HG03378 (cell line): ENCODE data around the gene CAMTA1.
"Not testable (repeated sequence)": the region's sequence is repeated elsewhere in the genome, so short reads cannot be mapped to it uniquely, and the experiment has no call there.

Source experiments
- ATAC-seq: cut with Tn5 transposase; IDR thresholded peaks from one replicate; pipeline ENCODE4 v1.9.1; 2021; ENCODE audit warnings: mild to moderate bottlenecking, moderate library complexity; ENCODE audit not compliant: unreplicated experiment

CAMTA1 gene, protein sequence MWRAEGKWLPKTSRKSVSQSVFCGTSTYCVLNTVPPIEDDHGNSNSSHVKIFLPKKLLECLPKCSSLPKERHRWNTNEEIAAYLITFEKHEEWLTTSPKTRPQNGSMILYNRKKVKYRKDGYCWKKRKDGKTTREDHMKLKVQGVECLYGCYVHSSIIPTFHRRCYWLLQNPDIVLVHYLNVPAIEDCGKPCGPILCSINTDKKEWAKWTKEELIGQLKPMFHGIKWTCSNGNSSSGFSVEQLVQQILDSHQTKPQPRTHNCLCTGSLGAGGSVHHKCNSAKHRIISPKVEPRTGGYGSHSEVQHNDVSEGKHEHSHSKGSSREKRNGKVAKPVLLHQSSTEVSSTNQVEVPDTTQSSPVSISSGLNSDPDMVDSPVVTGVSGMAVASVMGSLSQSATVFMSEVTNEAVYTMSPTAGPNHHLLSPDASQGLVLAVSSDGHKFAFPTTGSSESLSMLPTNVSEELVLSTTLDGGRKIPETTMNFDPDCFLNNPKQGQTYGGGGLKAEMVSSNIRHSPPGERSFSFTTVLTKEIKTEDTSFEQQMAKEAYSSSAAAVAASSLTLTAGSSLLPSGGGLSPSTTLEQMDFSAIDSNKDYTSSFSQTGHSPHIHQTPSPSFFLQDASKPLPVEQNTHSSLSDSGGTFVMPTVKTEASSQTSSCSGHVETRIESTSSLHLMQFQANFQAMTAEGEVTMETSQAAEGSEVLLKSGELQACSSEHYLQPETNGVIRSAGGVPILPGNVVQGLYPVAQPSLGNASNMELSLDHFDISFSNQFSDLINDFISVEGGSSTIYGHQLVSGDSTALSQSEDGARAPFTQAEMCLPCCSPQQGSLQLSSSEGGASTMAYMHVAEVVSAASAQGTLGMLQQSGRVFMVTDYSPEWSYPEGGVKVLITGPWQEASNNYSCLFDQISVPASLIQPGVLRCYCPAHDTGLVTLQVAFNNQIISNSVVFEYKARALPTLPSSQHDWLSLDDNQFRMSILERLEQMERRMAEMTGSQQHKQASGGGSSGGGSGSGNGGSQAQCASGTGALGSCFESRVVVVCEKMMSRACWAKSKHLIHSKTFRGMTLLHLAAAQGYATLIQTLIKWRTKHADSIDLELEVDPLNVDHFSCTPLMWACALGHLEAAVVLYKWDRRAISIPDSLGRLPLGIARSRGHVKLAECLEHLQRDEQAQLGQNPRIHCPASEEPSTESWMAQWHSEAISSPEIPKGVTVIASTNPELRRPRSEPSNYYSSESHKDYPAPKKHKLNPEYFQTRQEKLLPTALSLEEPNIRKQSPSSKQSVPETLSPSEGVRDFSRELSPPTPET (N-terminal part only)

DNA sequence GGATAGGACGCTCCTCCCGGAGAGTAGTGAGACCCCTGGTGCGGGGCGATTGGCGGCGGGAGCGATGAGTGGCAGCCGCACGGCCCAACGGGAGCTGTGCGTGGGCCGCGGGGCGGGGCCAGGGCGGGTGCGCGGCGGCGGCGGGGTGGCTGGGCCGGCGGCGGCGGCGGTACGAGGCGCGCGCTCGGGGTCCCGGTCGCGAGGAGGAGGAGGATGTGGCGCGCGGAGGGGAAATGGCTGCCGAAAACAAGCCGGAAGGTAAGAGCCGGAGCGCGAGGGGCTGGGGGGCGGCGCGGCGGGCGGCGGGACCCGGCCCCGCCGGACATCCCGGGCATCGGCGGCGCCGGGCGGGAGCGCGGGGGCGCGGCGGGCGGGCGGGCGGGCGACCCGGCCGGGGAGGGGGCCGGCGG lies at the start of gene CAMTA1:
Gene CAMTA1 (plus strand): TSS at position 137 of the 410 bp plus-strand sequence. CDS start 77 bp downstream, at position 214.
- ATAC-seq, result no peak

DNA sequence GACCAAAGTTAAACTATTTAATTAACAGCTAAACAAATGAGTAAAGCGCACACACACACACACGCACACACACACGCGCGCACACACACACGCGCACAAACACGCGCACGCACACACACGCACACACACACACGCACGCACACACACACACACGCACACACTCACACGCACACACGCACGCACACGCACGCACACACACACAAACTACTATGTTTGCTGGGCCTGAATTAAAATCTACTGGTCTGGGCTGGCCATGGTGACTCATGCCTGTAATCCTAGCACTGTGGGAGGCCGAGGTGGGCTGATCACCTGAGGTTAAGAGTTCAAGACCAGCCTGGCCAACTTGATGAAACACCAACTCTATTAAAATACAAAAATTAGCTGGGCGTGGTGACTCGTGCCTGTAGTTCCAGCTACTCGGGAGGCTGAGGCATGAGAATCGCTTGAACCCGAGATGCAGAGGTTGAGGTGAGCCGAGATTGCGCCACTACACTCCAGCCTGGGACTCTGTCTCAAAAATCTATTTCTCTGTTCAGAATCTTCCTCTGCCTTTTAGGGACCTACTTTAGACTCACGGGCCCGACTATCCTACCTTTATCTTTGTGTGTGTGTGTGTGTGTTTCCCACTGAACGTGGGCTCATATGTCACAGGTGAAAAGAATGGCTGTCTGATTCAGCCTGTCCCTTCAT lies 46.1 kb upstream of the CAMTA1 start:
- ATAC-seq, result no peak

DNA sequence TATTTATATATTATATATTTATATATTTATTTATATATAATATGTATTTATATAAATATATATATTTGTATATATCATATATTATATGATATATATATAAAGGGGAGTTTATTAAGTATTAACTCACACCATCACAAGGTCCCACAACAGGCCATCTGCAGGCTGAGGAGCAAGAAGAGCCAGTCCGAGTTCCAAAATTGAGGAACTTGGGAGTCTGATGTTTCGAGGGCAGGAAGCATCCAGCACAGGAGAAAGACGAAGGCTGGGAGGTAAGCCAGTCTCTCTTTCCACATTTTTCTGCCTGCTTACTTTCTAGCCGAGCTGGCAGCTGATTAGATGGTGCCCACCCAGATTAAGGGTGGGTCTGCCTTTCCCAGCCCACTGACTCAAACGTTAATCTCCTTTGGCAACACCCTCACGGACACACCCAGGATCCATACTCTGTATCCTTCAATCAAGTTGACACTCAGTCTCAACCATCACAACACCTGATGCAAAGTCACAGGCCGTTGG lies 42.5 kb upstream of the CAMTA1 start:
- not testable (repeated sequence) for ATAC-seq

DNA sequence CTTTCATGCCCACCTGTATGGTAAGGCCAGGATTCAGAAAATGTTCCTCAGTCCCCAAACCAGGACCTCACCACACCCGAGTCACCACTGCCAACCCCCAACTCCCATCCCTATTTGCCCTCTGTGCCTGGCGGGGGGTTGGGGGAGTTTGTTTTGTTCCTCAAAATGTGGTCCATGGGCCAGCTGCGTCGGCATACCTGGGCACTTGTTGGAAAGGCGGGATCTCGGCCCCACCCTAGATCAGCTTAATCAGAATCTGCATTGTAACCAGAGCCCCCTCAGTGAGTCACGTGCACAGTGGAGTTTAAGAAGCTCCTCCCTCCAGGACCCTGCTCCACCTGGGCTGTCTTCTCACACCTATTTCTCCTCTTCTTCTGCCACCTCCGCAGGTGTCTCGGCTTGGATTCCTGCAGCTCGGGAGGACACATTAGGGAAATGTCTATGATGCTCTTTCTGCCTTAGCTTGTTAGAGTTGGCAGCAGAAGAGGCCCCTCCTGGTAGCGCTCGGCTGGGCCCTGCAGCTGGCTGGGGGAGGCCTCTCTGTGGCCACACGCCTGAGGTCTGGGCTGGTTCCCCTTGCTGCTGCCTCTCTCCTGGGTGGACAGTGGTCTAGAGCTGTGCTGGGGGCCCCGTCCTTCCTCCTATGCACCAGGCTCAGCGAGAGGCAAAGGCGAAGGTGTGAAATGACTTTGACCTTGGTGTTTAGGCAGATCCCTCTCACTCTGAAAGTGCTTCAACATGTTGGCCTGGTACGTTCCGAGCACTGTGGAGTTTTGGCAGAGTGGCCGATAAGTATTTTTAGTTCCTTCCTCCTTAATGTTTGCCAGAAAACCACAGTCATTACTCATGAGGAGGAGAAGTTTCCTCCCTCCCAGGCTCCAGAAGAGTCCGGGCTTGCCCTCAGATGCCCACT lies 41.8 kb upstream of the CAMTA1 start:
- no peak for ATAC-seq

DNA sequence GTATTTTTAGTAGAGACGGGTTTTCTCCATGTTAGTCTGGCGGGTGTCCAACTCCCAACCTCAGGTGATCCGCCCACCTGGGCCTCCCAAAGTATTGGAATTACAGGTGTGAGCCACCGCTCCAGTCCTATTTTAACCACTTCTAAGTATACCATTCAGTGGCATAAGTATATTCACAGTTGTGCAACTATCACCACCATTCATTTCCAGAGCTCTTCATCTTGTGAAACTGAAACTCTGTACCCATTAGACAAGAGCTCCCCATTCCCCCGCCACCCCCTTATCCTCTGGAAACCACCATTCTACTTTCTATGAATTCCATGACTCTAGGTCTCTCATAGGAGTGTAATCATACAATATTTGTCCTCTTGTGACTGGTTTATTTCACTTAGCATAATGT lies 40.2 kb upstream of the CAMTA1 start:
- ATAC-seq, result no peak

DNA sequence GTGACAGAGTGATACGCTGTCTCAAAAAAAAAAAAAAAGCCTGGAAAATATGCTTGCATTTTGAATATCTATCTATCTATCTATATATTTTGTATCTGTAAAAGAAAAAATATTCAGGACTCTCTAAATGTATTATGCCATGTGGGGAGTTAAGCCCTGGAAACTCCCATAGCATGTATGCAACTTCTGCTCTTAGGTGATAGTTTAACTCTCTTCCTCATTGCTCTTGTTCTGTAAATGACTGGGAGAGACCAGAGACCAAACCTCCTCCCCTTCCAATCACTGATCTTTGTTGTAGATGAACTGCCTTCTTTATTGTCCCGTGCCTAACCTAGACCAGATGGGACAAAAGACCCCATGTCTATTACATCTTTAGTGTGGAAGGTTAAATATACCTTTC lies 37.6 kb upstream of the CAMTA1 start:
- no peak for ATAC-seq

DNA sequence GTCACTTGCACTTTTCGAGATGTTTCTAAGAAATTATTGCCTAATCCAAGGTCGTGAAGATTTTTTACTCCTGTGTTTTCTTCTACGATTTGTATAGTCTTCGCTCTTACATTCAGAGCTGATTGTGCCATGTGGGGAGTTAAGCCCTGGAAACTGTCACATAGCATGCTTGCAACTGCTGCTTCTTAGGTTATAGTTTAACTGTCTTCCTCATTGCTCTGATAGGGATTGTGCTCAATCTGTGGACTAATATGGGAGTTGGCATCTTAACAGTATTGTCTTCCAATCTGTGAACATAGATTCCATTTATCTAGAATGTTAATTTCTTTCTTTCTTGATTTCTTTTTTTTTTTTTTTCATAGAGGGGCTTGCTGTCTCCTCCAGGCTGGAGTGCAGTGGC lies 34.8 kb upstream of the CAMTA1 start:
- ATAC-seq, result no peak

DNA sequence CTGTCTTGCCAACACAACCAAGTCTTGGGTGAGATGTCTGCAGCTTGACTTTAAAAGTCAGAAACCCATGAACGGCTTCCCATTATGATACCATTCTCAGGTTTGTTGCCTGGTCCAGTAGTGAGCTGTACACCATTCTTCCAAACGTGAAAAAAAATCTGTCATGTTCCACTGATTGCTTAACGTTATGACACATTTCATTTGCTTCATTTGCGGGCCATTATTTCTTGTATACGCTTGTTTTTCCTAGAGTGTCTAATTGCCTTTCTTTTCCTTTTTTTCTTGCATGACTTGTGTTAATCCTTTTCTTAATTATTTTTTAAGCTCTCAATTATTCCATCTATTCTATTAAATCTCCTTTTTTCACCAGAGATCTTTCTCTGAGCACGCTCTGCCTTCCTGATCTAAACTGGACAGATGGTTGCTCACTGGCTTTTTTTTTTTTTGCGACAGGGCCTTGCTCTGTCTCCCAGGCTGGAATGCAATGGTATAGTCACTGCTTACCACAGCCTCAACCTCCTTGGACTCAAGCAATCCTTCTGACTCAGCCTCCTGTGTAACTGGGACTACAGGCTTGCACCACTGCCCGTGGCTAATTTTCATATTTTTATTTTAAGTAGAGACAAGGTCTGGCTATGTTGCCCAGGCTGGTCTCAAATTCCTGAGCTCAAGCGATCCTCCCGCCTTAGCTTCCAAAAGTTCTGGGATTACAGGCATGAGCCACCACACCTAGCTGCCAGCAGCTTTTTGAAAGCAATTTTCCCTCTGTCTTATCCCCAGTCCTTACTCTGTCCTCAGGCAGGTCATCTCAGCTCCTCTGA lies 31.7 kb upstream of the CAMTA1 start:
- ATAC-seq, result no peak

DNA sequence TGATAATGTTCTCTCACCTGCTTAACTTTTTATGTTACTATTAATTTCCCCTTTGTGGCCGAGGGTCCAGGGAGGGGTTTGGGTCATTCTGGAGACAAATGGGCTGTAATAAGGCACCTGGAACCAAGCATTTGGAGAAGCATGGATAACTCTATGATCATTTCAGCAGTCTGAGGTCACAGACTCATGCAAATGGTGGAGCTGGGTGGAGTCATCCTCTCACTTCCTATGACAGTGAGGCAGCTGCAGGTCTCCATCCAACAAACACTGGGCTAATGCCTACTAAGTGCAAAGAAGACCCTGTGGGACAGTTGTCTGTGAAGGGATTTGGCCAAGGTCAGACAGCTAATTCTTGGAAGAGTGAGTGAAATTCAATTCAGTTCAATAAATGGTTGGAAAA lies 28.8 kb upstream of the CAMTA1 start:
- ATAC-seq, result no peak

DNA sequence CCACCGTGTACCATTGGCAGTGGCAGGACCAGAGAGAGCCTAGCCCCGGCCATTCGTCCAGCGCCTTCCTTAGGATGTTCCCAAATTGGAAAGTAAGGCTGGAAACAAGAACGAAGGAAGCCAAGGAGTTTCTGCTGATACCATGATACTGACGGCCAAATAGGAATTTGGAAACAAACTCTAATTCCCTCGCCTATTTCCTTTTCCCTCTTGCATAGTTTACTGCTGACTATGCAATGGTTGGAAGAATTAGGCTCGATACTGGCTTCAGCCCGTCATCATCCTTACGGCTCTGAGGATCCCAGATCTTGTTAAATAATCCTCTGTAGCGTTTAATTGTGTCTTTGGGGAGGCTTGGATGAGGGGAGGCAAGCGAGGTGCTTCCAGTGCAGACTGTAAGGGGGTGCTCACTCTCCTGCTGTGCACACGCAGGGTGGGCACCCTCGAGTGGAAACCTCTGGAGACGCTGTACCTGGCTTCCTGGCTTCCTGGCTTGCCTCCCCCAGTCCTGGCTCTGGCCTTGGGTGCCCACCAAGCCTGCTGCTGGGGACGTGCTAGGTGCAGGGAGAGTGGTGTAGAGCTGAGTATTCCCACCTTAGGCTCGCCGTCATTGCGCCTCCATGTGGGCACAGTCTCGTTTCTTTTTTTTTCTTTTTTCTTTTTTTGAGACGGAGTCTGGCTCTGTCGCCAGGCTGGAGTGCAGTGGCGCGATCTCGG lies 27.4 kb upstream of the CAMTA1 start:
- no peak for ATAC-seq

DNA sequence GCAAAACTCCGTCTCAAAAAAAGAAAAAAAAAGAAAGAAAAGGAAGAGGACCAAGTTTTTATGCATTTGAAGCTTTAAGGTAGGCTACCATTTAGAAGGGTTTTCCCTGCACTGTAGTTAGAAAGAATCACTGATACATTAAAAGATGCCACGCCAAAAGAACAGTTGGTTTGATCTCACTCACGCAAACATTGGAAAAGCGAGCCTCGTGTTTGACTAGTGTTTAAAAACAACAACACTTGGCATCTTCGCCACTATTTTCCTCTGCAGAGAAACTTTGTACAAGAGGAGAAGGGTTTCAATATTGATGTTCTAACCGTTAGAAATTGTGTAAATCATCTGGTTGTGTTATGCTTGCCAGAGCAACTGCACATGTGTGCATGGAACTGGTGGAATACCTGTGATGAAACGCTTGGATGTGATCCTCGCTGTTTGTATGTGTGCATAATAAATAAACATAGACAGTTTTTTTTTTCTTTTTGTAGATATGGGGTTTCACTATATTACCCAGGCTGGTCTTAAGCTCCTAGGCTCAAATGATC lies 24.0 kb upstream of the CAMTA1 start:
- no peak for ATAC-seq

DNA sequence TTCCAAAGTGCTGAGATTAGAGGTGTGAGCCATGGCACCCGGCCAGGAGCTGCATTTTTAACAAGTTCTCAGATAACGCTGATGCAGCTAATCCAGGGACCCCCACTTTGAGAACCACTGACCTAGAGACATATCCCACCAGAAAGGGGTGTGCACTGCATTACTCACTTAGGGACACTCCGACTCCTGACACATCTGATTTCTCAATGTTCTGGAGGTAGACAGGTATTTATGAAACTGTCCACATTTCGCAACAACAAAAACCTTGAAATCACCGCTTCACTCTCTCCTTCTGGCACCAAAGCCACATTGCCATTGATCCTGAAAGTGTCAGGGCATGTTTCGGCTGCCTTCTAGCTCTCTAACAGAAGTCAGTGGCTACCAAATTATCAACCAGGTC lies 23.2 kb upstream of the CAMTA1 start:
- no peak for ATAC-seq

DNA sequence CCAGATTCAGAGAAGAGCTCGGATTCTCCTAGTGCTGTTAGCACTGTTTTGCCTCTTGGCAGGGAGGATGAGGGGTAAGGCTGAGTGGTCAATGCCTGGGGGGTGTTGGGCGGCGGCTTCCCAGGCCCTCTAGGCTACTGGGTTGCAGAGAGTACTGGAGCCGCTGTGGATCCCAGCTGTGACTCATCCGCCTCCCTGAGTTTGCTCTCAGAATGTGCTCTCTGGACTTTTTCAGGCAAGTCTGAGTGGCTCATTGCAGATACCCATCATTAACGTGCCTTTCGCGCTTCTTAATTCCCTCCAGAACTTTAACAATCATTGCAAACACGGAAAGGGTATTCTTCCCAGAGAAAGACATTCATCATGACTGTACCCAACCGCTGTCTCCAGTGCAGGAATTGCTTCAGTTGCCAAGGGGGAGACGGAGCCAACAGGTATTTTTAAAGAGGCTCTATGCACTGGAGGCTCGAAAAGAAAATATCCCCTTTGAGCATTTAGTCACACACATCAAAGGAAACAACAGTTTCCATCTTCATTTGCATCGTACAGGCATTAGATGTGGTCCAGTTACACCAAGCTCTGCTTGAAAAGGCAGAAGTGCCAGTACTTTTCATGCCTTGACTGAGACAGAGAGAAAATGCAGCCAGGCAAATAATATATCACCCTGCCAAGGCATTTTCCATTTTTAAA lies 14.4 kb upstream of the CAMTA1 start:
- no peak for ATAC-seq

DNA sequence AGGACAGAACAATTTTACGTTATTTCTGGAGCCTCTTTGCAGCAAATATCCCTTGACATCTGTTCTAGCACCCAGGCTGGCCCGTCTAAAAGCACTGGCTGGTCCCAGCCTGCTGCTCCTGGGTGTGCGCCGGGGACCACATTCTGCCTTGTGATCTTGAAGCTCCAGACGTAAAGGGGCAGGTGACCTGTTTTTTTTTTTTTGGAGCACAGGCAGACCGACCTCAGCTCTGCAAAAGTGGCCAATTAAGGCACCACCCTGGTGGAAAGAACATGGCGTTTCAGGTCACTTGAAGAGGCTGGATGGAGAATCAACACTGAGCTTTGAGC lies 13.8 kb upstream of the CAMTA1 start:
- no peak for ATAC-seq

DNA sequence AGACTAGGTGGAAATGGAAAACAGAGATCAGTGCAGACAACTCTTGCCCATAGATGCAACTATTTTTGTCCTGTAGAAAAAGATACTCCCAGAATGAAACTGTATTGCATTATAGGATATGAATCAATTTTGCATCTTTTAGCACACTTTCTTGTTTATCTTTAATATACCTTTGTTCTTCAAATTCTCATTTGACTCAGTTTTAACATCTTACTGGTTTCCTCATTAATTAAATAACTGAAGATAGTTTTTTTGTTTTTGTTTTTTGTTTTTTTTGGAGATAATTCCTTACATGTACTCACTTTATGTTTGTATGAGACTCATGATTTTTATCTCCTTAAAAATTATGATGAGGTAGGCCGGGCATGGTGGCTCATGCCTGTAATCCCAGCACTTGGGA lies 10.9 kb upstream of the CAMTA1 start:
- no peak for ATAC-seq

DNA sequence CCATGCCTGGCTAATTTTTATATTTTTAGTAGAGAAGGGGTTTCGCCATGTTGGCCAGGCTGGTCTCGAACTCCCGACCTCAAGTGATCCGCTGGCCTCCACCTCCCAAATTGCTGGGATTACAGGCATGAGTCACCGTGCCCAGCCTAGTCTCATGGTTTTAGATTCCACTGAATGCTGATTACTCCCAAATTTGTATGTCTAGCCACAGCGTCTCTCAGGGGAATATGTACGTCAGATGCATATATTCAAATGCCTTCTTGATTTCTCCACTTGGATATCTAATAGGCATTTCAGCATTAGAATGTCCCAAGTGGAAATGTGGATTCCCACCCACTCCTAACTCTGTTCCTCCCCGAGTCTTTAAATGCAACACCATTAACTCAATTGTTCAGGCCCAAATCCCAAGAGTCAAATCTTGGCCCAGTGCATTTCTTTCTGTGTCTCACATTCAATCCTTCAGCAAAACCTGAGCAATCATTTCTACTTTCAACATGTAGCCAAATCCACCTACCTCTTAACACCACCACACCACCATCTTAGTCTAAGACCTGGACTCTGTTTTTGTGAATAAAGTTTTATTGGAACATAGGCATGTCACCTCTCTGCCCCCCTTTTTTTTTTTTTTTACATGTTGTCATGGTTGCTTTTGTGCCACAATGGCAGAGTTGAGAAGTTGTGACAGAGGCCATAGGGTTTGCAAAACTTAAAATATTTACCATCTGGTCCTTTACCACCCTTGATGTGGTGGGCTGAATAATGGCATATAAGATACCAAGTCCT lies 9.8 kb upstream of the CAMTA1 start:
- ATAC-seq, result no peak
